NCI-H2227 (cell line): ENCODE data around the gene SWAP70.
"Not testable (repeated sequence)": the region's sequence is repeated elsewhere in the genome, so short reads cannot be mapped to it uniquely, and the experiment has no call there.

Experiments
- DNase-seq: peaks from one replicate; lab custom pipeline; 2025; ENCODE audit not compliant: unreplicated experiment; lab: John Stamatoyannopoulos, UW

Gene SWAP70

DNA sequence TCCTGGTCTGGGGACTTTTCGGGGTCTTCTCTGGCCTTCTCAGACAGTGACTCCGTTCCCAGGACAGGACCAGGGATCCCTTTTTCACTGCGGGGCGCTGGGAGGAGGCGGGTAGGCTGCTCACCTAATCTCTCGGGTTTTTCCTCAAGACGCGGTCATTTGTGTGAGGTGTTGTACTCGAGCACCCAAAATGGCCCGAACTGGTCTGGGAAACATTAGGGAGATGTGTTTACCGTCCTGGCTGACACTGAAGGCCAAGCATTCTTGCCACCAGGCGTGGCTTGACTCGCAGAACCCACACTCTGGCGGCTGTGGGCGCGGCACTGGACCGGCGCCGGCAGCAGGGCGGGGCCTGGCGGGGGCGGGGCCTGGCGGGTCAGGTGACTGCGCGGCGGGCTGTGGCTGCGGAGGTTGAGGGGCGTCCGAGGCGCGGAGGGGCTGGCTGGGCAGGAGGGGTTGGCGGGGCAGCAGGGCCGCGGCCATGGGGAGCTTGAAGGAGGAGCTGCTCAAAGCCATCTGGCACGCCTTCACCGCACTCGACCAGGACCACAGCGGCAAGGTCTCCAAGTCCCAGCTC lies at the start of gene SWAP70:
TSS of gene SWAP70 (plus strand) at position 379 of the 577 bp plus-strand sequence. CDS start at position 482, 103 bp downstream.
- DNase-seq, result peak; percentile 85

DNA sequence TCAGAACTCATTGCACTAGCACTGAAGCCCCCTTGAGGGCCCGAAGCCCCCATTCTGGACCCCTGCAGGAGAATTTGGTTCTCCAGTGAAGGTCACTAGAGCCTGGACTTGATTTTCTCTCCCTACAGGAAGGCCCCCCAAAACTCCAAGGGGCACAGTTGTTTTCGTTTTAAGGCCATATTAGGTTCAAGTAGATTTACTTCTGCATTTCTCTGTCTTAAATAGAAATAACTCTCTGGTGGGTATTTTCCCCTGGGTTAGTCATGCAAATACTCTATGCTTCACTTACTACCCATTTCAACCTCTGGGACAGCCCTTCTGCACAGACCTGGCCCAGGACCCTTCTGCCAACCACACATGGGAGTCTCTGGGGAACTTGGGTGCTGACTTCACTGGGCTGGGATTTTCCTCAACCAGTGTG lies 48.8 kb upstream of the SWAP70 start:
- DNase-seq, result no peak

DNA sequence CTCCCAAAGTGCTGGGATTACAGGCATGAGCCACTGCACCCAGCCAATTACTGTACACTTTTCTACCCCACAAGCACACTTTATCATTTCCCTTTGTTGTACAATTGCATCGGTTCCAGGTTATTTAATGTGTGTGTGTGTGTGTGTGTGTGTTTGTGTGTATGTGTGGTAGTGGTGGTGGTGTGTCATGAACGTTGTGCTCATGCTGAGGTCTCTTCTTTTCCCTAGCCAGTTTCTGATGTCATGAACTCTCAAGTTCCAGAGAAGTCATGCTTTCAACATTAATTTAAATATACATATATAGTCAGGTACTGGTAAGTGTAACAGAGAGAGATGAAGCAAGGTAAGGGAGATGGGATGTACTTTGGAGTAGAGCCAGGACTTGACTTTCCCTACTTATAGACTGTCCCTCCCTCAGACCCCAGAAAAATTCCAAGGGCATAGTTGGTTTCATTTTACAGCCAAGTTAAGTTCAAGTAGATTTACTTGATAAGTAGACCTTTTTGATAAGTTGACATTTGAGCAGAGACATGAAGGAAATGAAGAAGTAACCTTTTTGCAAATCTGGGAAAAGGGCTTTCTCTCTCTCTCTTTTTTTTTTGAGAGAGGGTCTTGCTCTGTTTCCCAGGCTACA lies 47.7 kb upstream of the SWAP70 start:
- DNase-seq, result no peak

DNA sequence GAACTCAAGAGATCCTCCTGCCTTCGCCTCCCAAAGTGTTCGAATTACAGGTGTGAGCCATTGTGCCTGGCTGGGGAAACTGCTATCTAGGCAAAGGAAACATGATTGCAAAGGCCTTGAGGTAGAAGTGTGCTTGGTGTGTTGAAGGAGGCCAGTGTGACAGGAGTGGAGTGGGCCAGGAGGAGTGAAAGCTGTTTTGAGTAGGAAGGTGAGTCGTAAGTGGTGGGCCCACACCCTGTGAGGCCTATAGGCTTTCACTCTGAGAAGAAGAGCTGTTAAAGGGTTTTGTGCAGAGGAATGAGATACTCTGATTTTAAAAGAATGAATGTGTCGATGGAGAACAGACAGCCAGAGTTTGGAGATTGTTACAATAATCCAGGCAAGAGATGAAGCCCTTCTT lies 47.0 kb upstream of the SWAP70 start:
- DNase-seq, result no peak

DNA sequence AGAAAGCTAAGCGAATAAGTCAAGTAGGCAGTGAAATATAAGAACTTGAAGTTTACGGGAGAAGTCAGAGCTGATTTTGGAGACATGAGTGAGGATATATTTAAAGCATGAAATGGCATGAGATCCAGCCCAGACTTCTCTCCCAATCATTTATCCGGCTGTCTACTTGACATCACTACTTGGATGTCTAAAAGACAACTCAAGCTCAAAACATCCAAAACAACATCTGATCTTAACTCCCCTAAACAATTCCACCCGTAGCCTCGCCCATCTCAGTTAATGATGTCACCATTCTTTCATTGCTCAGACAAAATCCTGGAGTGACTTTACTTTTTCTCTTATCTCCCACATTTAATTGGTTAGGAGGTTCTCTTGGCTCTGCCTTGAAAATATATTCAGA lies 45.9 kb upstream of the SWAP70 start:
- DNase-seq, result no peak

DNA sequence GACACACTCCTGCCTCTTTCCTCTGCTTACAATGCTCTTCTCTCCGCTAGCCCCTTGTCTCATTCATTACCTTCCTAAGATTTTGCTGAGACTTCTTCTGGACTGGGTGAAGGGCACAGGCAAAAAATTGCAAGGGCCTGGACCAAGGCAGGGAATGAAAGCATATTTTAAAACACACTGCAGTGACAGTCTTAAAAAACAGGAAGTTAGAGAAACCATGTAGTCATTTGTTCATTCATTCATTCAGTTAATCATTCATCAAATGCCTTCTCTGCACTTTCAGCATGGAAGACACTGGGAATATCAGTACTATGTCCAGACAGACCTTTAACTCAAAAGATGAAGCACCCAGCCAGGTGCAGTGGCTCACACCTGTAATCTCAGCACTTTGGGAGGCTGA lies 44.9 kb upstream of the SWAP70 start:
- DNase-seq, result no peak

DNA sequence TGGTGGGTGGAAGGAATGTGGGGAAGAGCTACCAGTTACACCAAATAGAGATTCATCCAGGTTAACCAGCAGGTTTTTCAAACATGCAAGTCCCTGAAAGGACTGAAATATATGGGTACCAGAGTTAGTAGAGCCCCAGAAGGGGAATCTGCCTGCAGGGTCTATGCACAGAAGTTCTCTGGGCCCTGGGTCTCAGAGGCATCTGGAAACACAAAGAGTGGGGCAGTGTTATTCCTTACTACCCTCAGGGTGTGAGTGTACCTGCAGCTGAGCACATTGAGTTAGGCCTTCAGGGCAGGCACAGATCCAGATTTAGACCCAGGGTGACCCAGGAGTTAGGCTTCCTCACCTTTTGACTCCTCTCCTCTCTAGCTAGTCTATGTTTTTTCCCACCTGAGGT lies 43.9 kb upstream of the SWAP70 start:
- DNase-seq, result no peak

DNA sequence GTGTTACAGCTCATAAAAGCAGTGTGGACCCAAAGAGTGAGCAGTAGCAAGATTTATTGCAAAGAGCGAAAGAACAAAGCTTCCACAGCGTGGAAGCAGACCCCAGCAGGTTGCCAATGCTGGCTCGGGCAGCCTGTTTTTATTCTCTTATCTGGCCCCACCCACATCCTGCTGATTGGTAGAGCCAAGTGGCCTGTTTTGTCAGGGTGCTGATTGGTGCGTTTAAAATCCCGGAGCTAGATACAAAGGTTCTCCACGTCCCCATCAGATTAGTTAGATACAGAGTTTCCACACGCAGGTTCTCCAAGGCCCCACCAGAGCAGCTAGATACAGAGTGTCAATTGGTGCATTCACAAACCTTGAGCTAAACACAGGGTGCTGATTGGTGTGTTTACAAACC lies 41.5 kb upstream of the SWAP70 start:
- DNase-seq, result not testable (repeated sequence)

DNA sequence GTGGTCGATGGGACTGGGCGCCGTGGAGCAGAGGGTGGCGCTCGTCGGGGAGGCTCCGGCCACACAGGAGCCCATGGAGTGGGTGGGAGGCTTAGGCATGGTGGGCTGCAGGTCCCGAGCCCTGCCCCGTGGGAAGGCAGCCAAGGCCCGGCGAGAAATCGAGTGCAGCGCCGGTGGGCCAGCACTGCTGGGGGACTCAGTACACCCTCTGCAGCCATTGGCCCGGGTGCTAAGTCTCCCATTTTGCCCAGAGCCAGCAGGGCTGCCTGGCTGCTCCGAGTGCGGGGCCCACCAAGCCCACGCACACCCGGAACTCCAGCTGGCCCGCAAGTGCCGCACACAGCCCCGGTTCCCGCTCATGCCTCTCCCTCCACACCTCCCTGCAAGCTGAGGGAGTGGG lies 40.8 kb upstream of the SWAP70 start:
- DNase-seq, result not testable (repeated sequence)

DNA sequence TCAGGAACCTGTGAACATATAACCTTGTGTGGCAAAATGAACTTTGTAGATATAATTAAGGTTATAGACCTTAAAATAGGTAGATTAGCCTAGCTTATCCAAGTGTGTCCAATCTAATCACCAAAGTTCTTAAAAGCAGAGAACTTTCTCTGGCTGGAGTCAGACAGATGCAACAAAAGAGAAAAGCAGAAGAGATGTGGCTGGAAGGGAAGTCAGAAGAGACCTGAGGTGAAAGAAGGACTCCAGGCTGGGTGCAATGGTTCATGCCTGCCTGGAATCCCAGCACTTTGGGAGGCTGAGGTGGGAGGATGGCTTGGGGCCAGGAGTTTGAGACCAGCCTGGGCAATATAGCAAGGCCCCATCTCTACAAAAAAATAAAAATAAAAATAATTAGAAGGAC lies 39.4 kb upstream of the SWAP70 start:
- DNase-seq, result no peak

DNA sequence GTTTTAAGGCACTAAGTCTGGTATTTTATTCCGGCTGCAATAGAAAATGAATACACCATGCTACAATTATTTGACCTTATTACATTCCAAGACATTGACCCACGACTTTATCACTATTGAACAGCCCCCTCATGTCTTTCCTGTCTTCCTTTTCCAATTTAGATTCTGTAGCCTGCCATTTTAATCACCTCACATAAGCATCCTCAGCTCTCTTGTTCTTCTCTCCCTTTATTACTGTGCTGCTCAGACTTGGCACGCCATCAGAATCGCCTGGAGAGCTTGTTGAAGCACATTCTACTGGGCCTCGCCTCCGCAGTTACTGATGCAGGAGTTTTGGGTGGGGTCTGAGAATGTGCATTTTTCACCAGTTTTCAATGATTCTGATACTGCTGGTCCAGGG lies 38.7 kb upstream of the SWAP70 start:
- no peak for DNase-seq

DNA sequence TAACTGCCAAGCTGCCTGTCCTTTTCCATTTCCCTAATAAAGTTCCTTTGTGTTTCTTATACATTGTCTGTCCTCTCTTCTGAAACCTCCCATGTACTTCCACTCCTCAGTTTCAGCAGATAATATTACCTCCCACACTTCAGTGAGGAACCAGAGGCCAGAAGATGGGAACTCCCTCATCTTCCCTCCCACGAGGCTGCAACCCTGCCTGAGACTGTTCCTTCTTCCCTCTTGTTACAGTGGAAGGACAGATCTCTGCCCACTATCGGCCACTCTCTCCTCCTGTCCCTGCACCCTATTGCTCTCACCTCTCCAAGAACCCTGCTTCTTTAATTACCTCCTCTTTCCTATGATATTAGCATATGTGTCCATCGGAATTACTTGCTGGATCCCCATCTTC lies 38.1 kb upstream of the SWAP70 start:
- DNase-seq, result no peak

DNA sequence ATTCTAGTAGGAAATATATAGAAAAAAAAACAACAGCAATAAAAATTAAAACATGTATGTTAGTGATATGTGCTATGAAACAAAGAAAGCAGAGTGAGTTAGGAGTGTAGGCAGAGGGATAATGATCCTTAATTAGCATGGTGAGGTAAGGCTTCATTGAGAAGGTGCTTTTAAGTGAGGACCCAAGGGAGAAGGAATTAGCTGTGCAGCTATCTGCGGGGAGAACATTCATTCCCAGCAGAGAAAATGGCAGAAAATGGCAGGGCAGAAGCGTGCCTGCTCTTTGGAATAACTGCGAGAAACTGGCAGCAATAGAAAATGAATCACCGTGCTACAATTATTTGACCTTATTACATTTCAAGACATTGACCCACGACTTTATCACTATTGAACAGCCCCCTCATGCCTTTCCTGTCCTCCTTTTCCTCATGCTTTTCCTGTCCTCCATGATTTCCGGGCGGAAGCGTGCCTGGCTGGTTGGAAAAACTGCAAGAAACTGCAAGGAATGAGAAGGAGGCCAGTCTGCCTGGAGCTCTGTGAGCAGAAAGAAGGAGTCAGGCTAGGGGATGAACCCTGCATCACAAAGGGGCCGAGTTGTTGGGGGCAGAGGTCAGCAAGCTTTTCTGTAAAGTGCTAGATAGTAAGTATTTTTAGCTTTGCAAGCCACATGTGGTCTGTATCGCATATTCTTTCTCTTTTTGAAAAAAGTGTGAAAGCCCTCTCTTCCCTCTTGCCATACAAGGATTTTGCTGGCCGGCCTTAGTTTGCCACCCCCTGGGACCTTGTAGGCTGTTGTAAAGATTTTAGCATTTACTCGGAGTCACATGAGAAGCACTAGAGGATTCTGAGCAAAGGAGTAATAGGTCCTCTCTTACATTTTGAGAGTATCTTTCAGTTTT lies 37.1 kb upstream of the SWAP70 start:
- peak; percentile 28 for DNase-seq

DNA sequence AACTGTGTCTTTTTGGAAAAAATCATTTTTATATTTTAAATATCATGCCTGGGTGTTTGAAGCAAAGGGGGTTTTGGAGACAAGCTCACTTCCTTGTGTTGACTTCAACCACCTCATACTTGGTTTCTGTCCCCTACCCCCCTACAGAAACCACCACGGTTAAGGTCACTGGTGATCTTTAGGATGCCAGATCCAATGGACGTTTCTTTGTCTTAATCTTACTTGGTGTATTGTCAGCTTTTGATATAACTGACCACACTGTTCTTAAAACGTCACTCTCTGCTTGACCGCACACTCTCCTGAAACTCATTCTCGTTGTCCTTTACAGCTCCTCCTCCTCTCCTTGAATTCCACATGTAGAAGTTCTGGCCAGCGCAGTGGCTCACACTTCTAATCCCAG lies 34.8 kb upstream of the SWAP70 start:
- DNase-seq, result no peak

DNA sequence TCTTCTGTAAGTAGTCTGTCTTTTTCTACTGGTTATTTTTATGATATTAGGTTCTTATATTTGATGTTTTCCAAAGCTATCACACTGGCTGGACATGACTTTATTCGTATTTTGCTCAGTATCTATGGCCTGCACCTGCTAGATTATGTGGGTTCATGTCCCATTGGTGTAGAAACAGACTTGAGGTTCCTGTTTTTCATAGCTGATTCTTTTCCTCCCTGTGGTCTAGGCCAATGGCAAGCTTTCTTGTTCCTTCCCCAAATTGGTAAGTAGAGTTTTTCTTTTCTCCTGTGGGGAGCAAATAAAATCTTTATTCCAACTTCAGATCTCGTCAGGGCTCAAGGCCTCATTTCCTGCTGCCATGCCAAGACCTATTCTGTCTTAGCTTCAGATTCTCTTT lies 30.2 kb upstream of the SWAP70 start:
- DNase-seq, result no peak

DNA sequence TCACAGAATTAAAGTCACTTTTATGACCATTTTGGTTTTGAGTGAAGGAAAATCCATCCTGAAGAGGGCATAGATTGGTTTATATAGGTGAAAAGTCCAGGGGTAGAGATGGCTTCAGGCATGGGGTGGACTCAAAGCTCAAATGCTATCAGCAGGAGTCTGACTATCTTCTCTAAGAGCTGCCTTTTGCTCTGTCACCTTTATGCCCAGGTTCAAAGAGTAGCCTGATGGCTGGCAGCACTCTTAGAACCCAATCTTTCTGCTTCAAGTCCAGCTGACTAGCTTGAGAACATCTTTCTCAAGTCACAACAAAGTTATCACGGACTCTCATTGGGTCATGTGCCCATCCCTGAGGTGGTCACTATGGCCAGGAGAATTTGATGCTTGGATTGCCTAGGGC lies 27.2 kb upstream of the SWAP70 start:
- DNase-seq, result no peak

DNA sequence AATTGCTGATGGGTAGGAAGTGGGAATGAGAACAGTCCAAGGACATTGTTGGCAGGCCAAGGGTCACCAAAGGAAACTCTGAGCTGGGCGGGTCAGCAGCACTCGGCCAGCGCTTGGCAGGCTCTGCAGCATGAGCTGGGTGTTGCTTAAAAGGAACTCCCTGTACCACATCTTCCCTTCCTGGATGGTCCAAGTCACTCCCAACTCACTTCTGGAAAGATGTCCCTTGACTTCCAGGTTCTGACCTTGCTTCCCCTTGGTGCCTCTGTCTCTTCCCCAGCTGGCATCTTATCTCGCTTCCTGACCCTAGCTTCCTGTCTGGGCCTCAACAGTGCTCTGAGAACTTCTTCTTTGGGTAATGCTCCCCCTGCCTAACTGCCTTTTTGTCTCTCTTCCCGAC lies 24.8 kb upstream of the SWAP70 start:
- no peak for DNase-seq

DNA sequence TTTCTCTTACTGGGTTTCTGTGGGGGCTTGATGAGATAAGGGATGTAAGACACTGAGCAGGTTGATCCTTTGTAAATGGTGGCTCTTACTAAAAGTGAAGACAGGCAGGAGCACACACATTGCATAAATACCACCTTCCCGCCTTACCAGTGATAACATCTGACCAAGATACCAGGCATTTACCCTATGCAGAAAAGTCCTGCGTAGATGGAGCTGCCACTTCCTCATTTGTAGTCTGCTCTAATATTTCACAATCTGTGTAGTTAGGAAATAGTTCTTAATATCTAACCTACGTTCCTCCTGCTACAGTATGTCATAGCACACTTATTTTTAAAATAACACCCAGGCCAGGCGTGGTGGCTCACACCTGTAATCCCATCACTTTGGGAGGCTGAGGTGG lies 23.9 kb upstream of the SWAP70 start:
- no peak for DNase-seq

DNA sequence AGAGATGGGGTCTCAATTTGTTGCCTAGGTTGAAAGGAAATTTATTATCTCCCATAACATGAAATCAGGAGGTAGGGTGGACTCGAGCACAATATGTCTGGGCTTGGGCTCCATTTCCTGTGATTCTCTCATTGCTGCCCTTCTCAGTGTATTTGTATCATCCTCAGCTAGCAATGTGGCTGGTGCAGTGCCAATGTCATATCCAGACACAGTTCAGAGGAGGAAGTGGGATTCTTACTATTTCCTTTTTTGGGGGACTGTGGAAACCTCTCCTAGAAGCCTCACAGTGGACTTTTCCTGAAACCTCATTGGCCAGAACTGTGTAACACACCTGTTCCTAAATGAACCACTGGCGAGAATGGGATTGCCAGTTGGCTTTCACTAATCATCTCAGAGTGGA lies 21.0 kb upstream of the SWAP70 start:
- DNase-seq, result no peak

DNA sequence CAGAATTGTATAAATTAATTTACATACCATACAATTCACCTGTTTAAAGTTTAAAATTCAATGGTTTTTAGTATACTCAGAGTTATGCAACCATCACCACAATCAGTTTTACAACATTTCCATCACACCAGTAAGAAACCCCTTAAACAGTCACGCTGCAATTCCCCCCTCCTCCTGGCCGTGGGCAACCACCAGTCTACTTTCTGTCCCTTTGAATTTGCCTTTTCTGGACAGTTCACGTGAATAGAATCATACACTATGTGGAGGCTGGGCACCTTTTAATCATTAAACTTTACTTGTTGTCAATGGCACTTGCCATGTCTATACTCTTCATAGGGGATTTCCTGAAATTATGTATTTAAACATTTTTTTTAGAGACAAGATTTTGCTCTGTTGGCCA lies 20.1 kb upstream of the SWAP70 start:
- no peak for DNase-seq

DNA sequence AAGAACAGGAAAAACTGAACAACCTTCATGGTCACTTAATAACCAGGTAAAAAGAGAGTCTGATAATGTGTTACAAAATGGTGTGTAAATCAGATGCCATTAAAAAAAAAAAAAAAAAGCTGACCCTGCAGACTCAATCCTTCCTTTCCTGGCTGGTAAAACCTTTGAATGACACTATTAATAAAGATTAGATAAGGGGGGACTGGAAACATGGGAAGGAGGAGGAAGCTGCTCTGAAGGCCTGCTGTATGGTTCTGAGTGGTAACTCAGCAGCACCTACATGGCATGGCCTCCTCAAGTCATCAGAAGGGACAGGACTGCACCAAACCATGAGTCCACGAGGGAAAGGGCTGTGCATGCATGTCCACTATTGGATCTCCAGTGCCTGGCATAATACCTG lies 18.0 kb upstream of the SWAP70 start:
- DNase-seq, result no peak

DNA sequence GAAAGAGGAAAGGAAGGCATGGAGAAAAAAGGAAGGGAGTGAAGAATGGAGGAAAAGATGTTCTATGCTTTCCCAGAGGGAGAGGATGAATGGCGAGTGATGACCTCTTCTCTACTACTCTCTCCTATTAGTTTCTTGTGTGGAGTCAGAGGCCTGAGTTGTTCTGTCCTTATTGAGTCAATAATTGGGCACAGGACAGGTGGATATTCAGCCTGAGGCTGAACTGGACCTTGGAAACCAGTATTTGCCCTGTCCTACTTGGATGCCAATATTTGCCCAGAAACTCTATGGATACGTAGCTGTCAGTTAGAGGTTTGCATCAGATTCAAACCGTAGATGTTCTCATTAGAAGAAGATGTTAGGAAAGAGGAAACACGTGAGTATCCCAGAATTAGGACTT lies 17.6 kb upstream of the SWAP70 start:
- no peak for DNase-seq
